K562 (cell line): ENCODE results near the gene ARHGDIB. TPM values are rescaled to one million over a fixed set of nuclear protein-coding genes. Genes with fewer than 3 reads are reported as not detected.

Experiments used
- RERE ChIP-seq: sonication (generic); formaldehyde crosslinking; IDR thresholded peaks from 2 replicates; pipeline ENCODE4 v1.8.0; 2023; ENCODE audit warnings: missing genetic modification reagents, mild to moderate bottlenecking, borderline replicate concordance
- ZNF121 ChIP-seq: sonication (generic); formaldehyde crosslinking; conservative IDR thresholded peaks from 2 replicates; pipeline ENCODE4 v1.8.0; 2022; ENCODE audit warnings: missing genetic modification reagents
- ZNF224 ChIP-seq: sonication (generic); formaldehyde crosslinking; IDR thresholded peaks from 2 replicates; pipeline ENCODE4 v1.8.0; 2022; ENCODE audit warnings: mild to moderate bottlenecking, missing genetic modification reagents
- ZNF277 ChIP-seq: fragments of 250-450 bp; sonication (Bioruptor Pico); IDR thresholded peaks from 2 replicates; pipeline ENCODE4 v1.8.0; 2022; ENCODE audit warnings: inconsistent platforms, mild to moderate bottlenecking, moderate library complexity, borderline replicate concordance
- polyA plus RNA-seq, 8 experiments: library from polyadenylated mRNA; depleted of rRNA in 4 of 8; stranded (reverse) in 5 of 8; unstranded in 3 of 8; fragments of >200 nt; fragmentation: Nextera tagmentation in 2 of 8; fragmentation: Illumina TruSeq in 1 of 8; extraction: Ambion mirVana in 2 of 8; extraction: Trizol in 1 of 8; gene quantifications; 2 replicates each; pipeline versions ENCODE4 v1.2.1 to v1.2.3, GENCODE V29; 2011 to 2014; ENCODE audit warnings: inconsistent platforms in 1 of 8, missing spikeins in 1 of 8
- total RNA-seq, 7 experiments: library from RNA; depleted of rRNA in 6 of 7; stranded (reverse); fragments of >200 nt in 6 of 7; fragmentation: Illumina TruSeq in 2 of 7; extraction: Trizol in 2 of 7; gene quantifications; 2 replicates each; pipeline versions ENCODE4 v1.2.1 to v1.2.3, GENCODE V29; 2011 to 2021; ENCODE audit warnings: low replicate concordance in 1 of 7

The ARHGDIB gene
- total and polyA plus RNA-seq, 9 of the 15 experiments (the other 6 are each of a cell fraction or from before 2014, with no cell fraction given), result 9.5 to 204 (median 116) TPM

GRCh38 chr12:14993537-14994266, 32.3 kb upstream of the ARHGDIB start (continued):
- TF ChIP-seq RERE, result no peak
- no peak for TF ChIP-seq ZNF121 (CRISPR knock-in tag)
- TF ChIP-seq ZNF277 (CRISPR knock-in tag), result no peak
- no peak for TF ChIP-seq ZNF224 (CRISPR knock-in tag)
